ENCODE measurements around the gene RBCK1. TPM values are rescaled to one million over a fixed set of nuclear protein-coding genes. Genes with fewer than 3 reads are reported as not detected.

Gene RBCK1
- total and polyA plus RNA-seq, 8 donors: 34.9 to 148 (median 44.7) TPM

GRCh38 chr20:418858-419365 lies 10.8 kb downstream of the RBCK1 start:
- H3K9me3 ChIP-seq: no peaks in the 10 kb centered on the region
- no peak for TF ChIP-seq CTCF (IDR thresholded peaks at IDR 0.05)
- no peaks in the 10 kb centered on the region for H3K27me3 ChIP-seq
- ATAC-seq (no peak), DNase-seq (peak in 1 of 6 donors; percentile 28), FAIRE-seq (no peak)
- no peak overlapping the region for H3K4me3 ChIP-seq
- H3K27ac ChIP-seq: no peak overlapping the region
- WGBS, 2 donors: 88 to 89% methylated on average over 8 of the region's 8 CpGs
- intact Hi-C loops (cut with DNase I): no loop called here
- peaks cover 0 to 4% (median 0%) of the 10 kb centered on the region in 3 donors for H3K36me3 ChIP-seq
- no peaks in the 10 kb centered on the region for H3K4me1 ChIP-seq

GRCh38 chr20:419556-420165 lies 11.6 kb downstream of the RBCK1 start:
- Histone ChIP-seq H3K4me1 (no peaks in the 10 kb centered on the region), H3K27ac (no peak overlapping the region), H3K27me3 (no peaks in the 10 kb centered on the region), H3K4me3 (no peak overlapping the region), H3K9me3 (no peaks in the 10 kb centered on the region), H3K36me3 (peaks cover 0 to 4% (median 0%) of the 10 kb centered on the region in 3 donors)
- intact Hi-C loops (cut with DNase I): no loop called here
- ATAC-seq (peak in 3 of 4 donors; percentile 18 to 58 (median 49)), DNase-seq (peak in 1 of 6 donors; percentile 54), FAIRE-seq (no peak)
- no peak for TF ChIP-seq CTCF (IDR thresholded peaks at IDR 0.05)
- WGBS, 2 donors: 84 to 87% methylated on average over 32 of the region's 32 CpGs

- no peaks in the 10 kb centered on the region for H3K27me3 ChIP-seq
- no peak for TF ChIP-seq CTCF (IDR thresholded peaks at IDR 0.05)
- no peak for FAIRE-seq
- H3K27ac ChIP-seq: no peak overlapping the region
- no peaks in the 10 kb centered on the region for H3K9me3 ChIP-seq
- intact Hi-C loops (cut with DNase I): no loop called here
- ATAC-seq: no peak
- no peaks in the 10 kb centered on the region for H3K4me1 ChIP-seq
- peak in 2 of 6 donors; percentile 42 to 76 for DNase-seq
- H3K4me3 ChIP-seq: no peak overlapping the region
- peaks cover 0 to 4% (median 0%) of the 10 kb centered on the region in 3 donors for H3K36me3 ChIP-seq
- WGBS, 2 donors: 86 to 94% methylated on average over 20 of the region's 20 CpGs
These were observed 12.1 kb downstream of the RBCK1 start for GRCh38 chr20:420166-420620.

GRCh38 chr20:420721-421574 lies 12.8 kb downstream of the RBCK1 start:
- H3K36me3 ChIP-seq: peaks cover 0 to 4% (median 0%) of the 10 kb centered on the region in 3 donors
- peak in 2 of 4 donors; percentile 30 to 47 for ATAC-seq

More at GRCh38 chr20:420721-421574, 12.8 kb downstream of the RBCK1 start:
- no peak for TF ChIP-seq CTCF (IDR thresholded peaks at IDR 0.05)
- no peak for FAIRE-seq
- H3K27me3 ChIP-seq: no peaks in the 10 kb centered on the region
- intact Hi-C loops (cut with DNase I): no loop called here
- H3K4me1 ChIP-seq: no peaks in the 10 kb centered on the region
- no peak overlapping the region for H3K27ac ChIP-seq
- H3K9me3 ChIP-seq: no peaks in the 10 kb centered on the region
- DNase-seq: peak in 3 of 6 donors; percentile 58 to 84 (median 60)
- H3K4me3 ChIP-seq: no peak overlapping the region
- 87 to 93% methylated on average over 38 to 48 of the region's 49 CpGs for WGBS, 2 donors
